Ovary (tissue), 3 donors: Measurements from ENCODE around the gene PLXDC2.

Experiments used
- CTCF ChIP-seq, 3 donors: fragments of 450-650 bp in 2 of 3; fragments of 200-600 bp in 1 of 3; IDR thresholded peaks; one replicate each; pipeline versions ENCODE4 v1.5.1 to v1.8.0; 2016 to 2022; ENCODE audit warnings: antibody characterized with exemption in 3 of 3, mild to moderate bottlenecking in 1 of 3
- EP300 ChIP-seq: sonication (generic); formaldehyde crosslinking; IDR thresholded peaks from one replicate; pipeline ENCODE4 v1.6.1; 2017; ENCODE audit warnings: antibody characterized with exemption
- POLR2A ChIP-seq: fragments of 450-650 bp; IDR thresholded peaks from one replicate; pipeline ENCODE4 v1.6.1; 2017; ENCODE audit warnings: antibody characterized with exemption, mild to moderate bottlenecking, moderate library complexity
- donor health status: DM: no; HTN: no; CAD: no.

GRCh38 chr10:19862811-19863515 is 46.7 kb downstream of the PLXDC2 start:
- TF ChIP-seq POLR2A: no peak
- TF ChIP-seq CTCF (IDR thresholded peaks at IDR 0.05): no peak
- no peak for TF ChIP-seq EP300
